HPDE6-E6E7 (cell line): ENCODE data around the gene FCRLB.
"Not testable (repeated sequence)": the region's sequence is repeated elsewhere in the genome, so short reads cannot be mapped to it uniquely, and the experiment has no call there.

Experiments
- DNase-seq: peaks from one replicate; pipeline ENCODE4 v3.0.0; 2011; ENCODE audit warnings: missing footprints; ENCODE audit errors: extremely low spot score

The FCRLB gene

GRCh38 chr1:161739865-161740566 is 18.7 kb downstream of the FCRLB start:
- no peak for DNase-seq

- no peak for DNase-seq
These were observed 19.6 kb downstream of the FCRLB start for GRCh38 chr1:161740921-161741320.

GRCh38 chr1:161743231-161743630 is 21.9 kb downstream of the FCRLB start:
- no peak for DNase-seq

- DNase-seq: no peak
These were observed 26.5 kb downstream of the FCRLB start for GRCh38 chr1:161747801-161748200.

- peak; percentile 93 for DNase-seq
These were observed 28.4 kb downstream of the FCRLB start, which contains the start of gene DUSP12 for GRCh38 chr1:161749509-161750407. TSS of gene DUSP12 (plus strand) at chr1:161749786. CDS start at chr1:161749802, 16 bp downstream.

- peak; percentile 22 for DNase-seq
These were observed 42.3 kb downstream of the FCRLB start for GRCh38 chr1:161763522-161764098.

- DNase-seq: peak; percentile 64
These were observed 45.0 kb downstream of the FCRLB start, which contains the start of gene ATF6 for GRCh38 chr1:161766102-161766981. TSS of gene ATF6 (plus strand) at chr1:161766320. CDS start at chr1:161766361, 41 bp downstream.

GRCh38 chr1:161768461-161768860 is 47.1 kb downstream of the FCRLB start:
- DNase-seq: no peak

GRCh38 chr1:161768986-161769672 is 47.8 kb downstream of the FCRLB start:
- no peak for DNase-seq

- DNase-seq: not testable (repeated sequence)
These were observed 48.3 kb downstream of the FCRLB start for GRCh38 chr1:161769673-161770045.

GRCh38 chr1:161770250-161770649 is 48.9 kb downstream of the FCRLB start:
- DNase-seq: no peak

- DNase-seq: no peak
These were observed 49.8 kb downstream of the FCRLB start for GRCh38 chr1:161771161-161771560.

GRCh38 chr1:161771973-161772372 is 50.6 kb downstream of the FCRLB start:
- no peak for DNase-seq

- DNase-seq: no peak
These were observed 51.1 kb downstream of the FCRLB start for GRCh38 chr1:161772397-161772796.

- DNase-seq: no peak
These were observed 52.4 kb downstream of the FCRLB start for GRCh38 chr1:161773791-161774190.

GRCh38 chr1:161777261-161777660 is 55.9 kb downstream of the FCRLB start:
- DNase-seq: no peak
